GM18502 (cell line): ENCODE results near the gene ZNF99.
"Not testable (repeated sequence)": the region's sequence is repeated elsewhere in the genome, so short reads cannot be mapped to it uniquely, and the experiment has no call there.

ENCODE experiments used
- ATAC-seq: cut with Tn5 transposase; IDR thresholded peaks from one replicate; pipeline ENCODE4 v1.9.1; 2021; ENCODE audit warnings: mild to moderate bottlenecking; ENCODE audit not compliant: unreplicated experiment, poor library complexity

ZNF99 gene

GRCh38 chr19:22783651-22784410 is at the start of gene ZNF99:
Gene ZNF99 (minus strand): TSS chr19:22784151. CDS start chr19:22784016, 135 bp downstream.
- ATAC-seq, result no peak

DNA sequence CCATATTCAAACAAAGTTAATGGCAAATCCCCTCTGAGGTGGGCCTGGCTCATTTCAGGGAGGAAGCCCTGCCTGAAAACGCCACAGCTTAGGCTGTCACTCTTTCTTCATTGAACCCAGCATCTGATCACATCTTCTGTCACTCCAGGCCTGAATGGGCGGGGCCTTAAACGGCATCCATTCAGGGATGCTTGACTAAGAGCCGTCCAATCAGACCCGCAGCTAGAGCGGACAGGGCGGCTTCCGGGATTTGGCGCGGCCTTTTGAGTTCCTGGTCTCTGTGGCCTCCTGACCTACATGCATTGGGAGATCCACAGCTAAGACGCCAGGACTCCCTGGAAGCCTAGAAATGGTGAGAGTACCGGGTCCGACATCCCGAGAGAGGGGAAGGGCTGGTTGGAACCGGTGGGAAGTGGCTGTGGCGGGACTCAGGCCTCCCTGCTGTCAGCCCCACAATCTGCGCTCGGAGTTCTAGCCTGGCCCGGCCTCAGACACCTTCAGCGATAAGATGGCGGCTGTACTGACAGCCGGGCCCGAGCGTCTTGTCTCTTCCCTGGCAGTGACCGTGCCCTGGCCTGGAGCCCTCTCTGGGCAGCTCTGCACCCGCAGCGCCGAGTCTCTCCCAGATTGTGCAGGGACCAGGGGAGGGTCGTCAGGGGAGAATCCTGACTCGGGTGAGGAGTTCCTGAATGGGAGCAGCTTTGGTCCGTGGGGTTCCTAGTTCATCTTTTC is 48.2 kb upstream of the ZNF99 start, which contains the start of gene ZNF723:
TSS of gene ZNF723 (plus strand) at position 261 of the 732 bp plus-strand sequence. CDS start at position 350, 89 bp downstream.
- no peak for ATAC-seq

DNA sequence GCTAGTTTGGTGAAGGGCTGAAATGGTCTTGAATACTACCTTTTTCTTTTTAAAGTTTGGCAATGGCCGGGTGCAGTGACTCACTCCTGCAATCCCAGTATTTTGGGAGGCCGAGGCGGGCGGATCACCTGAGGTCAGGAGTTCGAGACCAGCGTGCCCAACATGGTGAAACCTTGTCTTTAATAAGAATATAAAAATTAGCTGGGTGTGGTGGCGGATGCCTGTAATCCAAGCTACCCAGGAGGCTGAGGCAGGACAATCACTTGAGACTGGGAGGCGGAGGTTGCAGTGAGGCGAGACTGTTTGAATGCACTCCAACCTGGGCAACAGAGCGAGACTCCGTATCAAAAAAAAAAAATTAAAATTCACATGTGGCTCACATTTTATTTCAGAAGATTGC is 47.3 kb upstream of the ZNF99 start:
- ATAC-seq, result no peak

- no peak for ATAC-seq
Observed at GRCh38 chr19:22814124-22814523, 30.2 kb upstream of the ZNF99 start.

GRCh38 chr19:22807061-22807835 is 23.3 kb upstream of the ZNF99 start:
- no peak for ATAC-seq

GRCh38 chr19:22806418-22806817 is 22.5 kb upstream of the ZNF99 start:
- ATAC-seq, result no peak

- ATAC-seq, result no peak
Observed at GRCh38 chr19:22797040-22797439, 13.1 kb upstream of the ZNF99 start.

GRCh38 chr19:22792863-22793262 is 8.9 kb upstream of the ZNF99 start:
- ATAC-seq, result not testable (repeated sequence)

DNA sequence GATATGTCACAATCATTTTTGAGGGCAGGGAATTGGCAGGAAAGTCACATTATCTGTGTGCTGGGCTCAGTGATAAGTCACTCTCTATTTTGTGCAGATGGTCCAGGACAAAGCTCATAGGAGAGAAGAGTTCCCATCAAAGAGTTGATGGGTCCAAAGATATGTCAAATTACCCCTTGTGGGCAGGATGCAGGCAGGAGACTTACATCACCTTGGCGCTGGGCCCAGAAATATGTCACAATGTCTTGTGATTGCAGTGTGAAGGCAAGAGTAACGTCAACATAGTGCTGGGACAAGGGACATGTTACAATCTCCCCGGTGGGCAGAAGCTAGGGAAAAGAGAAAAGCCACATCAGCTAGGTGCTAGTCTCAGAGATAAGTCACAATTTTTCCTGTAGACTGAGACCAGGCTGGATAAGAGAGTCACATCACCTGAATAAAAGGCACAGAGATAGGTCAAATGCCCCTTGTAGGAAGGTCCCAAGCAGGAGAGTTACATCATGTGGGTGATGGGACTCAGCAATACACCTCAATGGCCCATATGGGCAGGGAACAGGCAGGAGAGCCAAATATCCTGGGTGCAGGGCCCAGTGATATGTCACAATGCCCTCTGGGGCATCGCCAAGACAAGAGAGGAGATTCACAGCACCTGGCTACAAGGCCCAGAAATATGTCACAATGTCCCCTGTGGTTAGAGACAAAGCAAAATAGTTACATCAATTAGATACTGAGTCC is 47.9 kb downstream of the ZNF99 start:
- no peak for ATAC-seq

GRCh38 chr19:22733691-22734090 is 50.3 kb downstream of the ZNF99 start:
- ATAC-seq, result no peak

- not testable (repeated sequence) for ATAC-seq
Observed at GRCh38 chr19:22728214-22728613, 55.7 kb downstream of the ZNF99 start.

GRCh38 chr19:22721533-22721932 is 62.4 kb downstream of the ZNF99 start:
- ATAC-seq, result not testable (repeated sequence)

GRCh38 chr19:22708983-22709382 is 75.0 kb downstream of the ZNF99 start:
- no peak for ATAC-seq

- not testable (repeated sequence) for ATAC-seq
Observed at GRCh38 chr19:22703096-22703495, 80.9 kb downstream of the ZNF99 start.

GRCh38 chr19:22702661-22703060 is 81.3 kb downstream of the ZNF99 start:
- ATAC-seq, result not testable (repeated sequence)
